Brain pericyte (primary cell): ENCODE results near the gene RPS27.
A peak's percentile ranks its signal among the peaks of the same experiment; 100 is the strongest.

Experiments
- DNase-seq: peaks from one replicate; pipeline ENCODE4 v3.0.0-alpha.2; 2012; ENCODE audit warnings: low read depth, low spot score

Gene RPS27

GRCh38 chr1:153990468-153991150 is at the start of gene RPS27:
Gene RPS27, plus strand, starts transcription at chr1:153990762. Its CDS starts 35 bp downstream, at chr1:153990797.
- peak; percentile 88 for DNase-seq

GRCh38 chr1:153941826-153942725 is 48.5 kb upstream of the RPS27 start:
- DNase-seq = no peak

DNA sequence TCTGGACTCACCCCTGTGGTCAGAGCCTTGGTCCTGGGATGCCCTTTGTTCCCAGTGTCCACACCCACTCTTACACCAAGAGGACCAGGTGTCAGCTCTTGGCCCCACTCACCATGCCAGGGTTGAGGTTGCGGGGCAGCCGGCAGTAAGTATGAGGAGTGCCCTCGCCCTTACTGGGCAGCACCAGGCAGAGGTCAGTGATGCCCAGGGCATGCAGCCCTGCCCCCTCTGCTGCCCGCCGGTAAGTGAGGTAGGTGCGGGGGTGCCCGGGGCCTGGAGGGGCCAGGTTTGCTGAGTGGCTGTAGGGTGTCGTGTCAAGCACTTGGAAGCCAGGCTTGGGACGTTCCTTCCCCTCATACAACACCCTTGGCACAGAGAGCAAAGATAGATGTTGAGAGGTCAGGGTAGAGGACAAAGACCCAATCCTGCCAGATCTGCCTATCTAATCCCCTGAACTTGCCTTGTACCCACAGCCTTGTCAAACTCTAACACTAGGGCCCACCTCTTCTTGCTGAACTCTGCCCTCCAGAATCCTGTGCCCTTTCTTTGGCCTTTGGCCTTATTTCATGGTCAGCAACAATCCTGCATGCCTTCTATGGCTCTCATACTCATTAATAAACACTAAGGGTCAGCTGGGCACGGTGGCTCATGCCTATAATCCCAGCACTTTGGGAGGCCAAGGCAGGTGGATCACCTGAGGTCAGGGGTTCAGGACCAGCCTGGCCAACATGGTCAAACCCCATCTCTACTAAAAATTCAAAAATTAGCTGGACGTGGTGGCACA is 47.6 kb upstream of the RPS27 start:
- DNase-seq = no peak

- DNase-seq = no peak
Observed at GRCh38 chr1:153944005-153944826, 46.3 kb upstream of the RPS27 start.

DNA sequence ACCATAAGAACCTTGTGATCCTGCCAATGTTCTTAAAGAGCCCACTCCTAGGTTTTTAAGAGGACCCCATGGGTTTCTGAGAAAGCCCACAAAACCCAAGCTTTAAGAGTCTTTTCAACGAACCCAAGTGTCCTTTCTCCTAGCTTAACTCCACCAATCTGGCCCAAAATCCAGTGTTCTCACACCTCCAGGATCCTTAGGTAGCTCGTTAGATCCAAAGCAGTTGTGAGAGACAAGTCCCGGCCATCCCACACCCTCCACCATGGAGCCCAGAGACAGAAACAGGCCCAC is 45.8 kb upstream of the RPS27 start:
- DNase-seq = no peak

DNA sequence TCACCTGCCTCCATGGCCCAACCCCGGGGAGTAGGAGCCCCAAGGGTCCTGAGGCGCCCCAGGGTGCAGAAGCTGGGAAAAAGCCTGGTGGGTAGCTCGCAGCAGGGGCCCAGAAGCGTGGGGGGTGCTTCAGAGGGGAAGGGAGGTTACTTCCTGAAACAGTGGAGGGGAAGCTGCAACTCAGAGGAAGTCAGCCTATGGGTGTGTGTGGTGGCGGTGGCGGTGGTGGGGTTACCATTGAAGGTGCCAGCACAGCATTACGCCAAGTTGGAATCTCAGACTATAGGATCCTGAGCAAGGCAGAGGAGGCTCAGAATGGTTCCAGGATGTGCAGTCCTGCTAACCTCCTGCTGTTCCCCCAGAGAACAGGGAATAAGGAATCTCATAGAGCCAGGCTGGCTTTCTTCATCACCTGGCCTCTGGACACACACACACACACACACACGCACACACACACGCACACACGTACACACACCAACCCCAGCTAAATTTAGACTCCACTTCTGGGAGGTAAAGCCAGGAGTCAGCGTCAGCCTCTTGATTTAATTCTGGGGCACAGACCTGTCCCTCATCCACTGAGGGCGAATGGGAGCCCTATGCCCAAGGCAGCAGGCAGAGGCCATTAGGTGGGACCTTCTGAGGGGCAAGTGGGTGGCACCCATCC is 45.3 kb upstream of the RPS27 start:
- DNase-seq = no peak

DNA sequence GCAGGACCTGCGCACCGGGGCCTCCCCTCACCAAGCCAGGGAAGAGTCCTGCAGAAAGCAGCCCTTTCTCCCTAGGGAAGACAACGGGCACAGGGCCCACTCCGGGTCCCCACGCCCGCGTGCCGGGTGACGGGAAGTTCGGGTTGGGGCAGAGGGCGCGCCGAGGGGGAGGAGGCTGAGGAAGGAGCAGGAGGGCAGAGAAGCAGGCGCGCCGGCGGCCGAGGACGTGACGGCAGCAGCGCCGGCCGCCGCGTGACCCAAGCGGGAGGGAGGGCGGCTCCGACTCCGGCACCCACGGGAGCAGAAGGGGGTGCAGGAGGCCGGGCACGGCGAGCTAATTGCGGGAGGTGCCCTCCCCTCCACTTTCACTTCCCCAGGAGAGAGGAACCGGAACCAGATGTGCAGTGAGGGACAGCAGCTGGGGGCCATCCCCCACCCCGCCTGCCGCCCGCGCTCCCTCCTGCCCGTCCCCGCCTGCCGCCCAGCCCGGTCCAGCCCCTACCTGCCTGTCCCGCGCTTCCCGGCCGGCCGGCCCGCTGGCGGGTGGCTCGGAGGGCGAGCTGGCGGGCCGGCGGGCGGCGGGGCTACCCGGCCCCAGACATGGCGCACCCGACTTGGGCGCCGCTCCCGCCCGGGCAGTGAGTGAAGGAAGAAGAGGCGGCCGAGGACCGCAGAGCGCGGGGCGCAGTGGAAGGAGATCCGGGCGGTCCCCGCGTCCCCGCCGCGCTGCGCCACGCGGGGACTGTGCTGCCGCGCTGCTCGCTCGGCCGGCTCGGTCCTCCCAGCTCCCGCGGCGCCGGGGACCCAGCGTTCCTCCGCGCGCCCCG is 44.6 kb upstream of the RPS27 start:
- DNase-seq = no peak

DNA sequence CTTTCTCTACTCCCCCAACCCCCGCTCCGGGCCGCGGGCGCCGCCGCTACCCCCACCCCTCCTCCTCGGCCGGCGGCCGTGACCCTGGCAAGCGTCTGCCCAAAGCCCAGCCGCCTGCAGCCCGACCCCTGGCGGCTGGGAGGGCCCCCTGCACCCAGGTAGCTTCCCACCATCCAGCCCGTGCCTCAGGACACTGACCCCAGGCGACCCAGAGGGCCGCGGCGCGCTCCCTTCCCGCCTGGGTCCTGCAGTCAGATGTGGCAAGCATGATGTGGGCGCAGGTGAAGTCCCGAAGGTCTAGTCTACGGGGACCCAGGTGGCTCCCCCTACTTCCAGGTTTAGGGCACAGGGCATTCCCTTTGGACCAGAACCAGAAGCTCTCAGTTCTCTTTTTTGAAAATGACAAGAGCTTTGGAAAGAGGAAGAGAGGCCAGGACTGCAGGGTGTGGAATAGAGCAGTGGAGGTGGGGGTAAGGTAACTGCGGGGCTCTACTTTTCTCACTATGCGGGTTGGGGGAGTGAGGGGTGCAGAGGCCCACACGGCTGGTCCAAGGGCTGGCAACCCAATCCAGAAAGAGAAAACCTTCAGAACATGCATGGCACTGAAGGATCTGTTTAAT is 43.8 kb upstream of the RPS27 start, which contains the start of gene DENND4B:
Gene DENND4B, minus strand, starts transcription at position 97 of the 620 bp plus-strand sequence. CDS start 2,344 bp downstream, outside the sequence.
- DNase-seq = no peak

DNA sequence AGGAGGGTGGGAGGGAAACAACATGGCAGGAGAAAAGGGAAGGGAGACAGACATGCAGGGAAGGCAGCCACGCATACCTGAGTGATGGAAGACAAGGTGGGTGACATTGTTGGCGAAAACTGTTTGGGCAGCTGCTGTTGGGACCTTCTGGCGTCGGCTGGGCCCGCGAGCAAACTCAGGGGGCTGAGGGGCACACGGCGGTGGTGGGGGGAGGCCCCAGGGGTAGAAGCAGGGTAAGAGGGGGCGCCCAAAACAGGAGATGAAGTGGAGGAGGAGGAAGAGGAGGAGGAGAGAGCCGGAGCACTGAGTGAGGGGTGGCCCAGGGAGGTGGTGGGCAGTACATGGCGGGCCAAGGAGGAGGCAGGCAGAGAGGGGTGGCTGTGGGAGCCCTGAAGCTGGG is 39.4 kb upstream of the RPS27 start:
- no peak for DNase-seq

DNA sequence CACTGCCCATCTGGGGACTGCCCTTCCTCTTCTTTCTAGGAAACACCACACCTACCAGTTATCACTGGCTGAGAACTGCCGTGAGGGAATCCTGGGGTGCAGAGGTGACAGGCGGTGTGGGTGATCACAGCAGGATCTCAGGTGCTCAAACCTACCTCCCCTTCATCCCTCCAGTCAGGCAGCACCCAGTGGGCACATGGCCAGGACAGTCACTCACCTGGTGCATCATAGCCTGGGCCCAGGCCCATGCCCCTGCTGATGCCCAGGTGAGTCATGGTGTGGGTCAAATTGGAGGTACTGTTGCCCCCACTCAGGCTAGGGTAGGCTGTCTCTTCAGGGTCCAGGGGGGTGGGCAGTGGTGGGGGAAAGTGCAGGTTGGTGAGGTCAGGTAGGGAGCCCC is 38.8 kb upstream of the RPS27 start:
- no peak for DNase-seq

DNA sequence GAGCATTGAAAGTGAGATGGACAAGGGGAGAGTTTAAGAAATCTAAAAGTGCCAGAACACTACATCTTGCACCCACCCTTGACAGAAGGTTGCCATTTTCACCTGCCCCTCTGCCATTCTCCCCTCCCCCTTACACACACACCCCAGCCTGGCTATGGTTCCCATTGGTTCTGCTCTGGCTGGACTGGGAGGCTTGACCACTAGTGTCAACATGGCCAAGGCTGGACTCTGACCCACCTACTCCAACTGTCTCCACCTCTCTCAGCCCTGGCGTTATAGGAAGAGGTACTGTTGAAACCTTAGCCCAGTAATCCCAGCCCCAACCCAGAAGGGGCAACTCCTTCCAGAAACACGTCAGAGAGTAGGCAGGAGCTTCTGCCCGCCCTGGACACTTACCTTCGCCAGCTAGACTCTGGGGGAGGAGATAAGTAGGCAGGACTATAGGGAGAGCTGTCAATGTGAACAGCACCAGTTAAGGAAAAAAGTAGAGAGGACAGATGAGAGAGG is 36.6 kb upstream of the RPS27 start:
- no peak for DNase-seq

DNA sequence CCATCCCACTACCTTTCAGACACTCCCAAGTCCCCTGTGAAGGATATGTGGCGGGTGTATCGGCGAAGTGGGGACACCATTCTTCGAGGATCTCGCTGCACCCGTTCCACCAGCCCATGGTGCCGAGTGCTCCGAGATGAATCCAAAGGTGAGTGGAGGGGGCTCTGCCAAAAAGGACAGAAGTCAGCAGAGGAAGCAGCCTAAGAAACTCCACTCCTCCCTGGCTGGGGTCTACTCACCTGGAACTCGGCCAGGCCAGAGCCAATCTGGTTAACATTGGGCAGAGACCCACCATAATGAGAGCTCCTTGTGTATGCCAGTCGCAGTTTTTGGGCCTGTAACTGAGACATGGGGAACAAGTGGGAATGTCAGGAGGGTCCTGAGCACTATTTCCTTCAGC is 35.7 kb upstream of the RPS27 start:
- no peak for DNase-seq

DNA sequence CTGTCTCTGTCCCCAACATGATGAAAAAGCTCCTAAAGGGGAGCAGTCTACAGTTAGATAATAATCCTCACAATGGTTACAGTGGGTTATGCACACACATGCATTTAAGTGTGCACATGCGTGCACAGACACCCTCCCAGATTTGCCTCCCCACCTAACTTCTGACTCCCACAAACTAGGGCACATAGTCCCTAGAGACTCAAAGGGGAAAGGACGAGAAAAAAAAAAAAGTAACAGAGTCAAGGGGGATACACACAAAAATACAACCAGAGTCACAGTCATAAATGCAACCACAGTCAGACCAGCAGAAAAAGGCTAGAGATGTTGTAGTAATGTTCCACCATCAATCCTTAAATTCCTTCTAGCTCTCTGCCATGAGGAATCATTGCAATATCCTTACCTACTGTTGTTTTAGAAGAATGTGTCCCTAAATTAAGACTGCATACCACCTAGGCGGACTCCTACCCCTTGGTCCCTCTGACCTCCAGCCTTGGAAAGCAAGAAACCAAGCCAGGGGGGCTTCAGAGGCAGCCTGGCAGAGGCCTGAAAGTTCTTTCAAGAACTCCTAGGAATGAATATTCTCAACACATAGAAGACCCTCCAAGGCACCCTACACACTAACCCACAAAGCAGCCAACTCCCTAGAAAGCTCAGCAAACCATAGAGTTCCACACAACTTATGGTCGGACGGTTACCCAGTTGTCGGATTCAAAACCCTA is 33.4 kb upstream of the RPS27 start:
- DNase-seq = no peak

- DNase-seq = no peak
Observed at GRCh38 chr1:153957744-153958110, 32.8 kb upstream of the RPS27 start.

DNA sequence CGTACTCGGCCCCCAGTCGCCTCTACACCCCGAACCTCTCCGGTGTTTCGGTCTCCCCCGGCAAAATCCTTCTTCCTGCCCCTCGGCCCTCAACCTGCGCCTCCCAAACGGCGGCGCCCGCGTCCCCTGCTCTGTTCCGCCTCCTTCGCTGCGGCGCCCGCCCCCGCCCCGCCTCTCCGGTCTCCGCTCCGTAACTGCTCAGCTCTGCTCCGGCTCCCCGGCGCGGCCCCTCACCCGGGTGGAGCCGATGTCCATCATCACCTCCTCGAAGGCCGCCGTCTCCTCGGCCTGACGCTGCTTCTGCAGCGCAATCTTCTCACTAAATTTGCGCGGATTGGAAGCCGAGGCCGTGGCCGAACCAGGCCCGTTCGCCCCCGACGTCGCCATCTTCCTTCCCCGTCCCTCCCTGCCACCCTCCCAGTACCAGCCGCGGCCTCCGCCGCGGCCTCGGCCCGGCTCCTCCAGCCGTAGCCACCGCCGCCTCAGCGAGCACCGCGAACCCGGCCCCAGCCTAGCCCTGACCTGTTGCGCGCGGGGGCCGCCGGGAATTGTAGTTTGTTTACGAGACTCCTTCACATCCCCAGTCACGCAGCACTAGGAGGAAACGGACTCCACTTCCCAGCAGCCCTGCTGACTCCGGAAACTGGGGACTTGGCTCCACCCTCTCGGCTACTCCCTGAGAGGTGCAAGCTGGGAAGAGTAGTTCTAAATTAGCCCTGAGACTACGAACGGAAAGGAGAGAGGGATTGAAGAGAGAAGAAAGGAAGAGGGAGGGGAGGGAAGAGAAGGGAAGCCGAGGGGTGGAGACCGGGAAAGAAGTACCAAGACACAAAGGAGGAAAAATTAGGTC is 32.2 kb upstream of the RPS27 start, which contains the start of gene CRTC2:
Gene CRTC2, minus strand, starts transcription at position 502 of the 850 bp plus-strand sequence. Its CDS starts 115 bp downstream, at position 387.
- peak; percentile 89 for DNase-seq

- DNase-seq = no peak
Observed at GRCh38 chr1:153958961-153959260, 31.7 kb upstream of the RPS27 start.

DNA sequence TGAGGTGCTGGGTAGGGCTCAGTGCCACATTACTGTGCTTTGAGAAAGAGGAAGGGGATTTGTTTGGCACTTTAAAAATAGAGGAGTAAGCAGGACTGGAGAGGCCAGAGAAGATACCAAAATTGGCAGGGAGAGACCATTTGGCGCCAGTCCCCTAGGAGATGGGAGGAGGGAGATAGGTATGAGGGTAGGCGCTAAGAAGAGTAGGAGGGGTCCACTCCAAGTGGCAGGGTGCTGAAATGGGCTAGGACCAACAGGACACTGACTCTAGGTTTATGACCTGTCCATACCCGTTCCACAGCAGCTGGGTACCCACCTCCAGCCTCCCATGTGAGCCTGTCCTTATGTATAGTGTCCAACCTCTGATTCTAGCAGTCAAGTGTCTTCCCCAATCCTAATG is 31.1 kb upstream of the RPS27 start:
- no peak for DNase-seq

- DNase-seq = no peak
Observed at GRCh38 chr1:153960206-153960605, 30.4 kb upstream of the RPS27 start.
